GM12873 (cell line): ENCODE measurements around the gene UBASH3B.

Source experiments
- TF ChIP-seq, protein P1 (sequence below): IDR thresholded peaks from 2 replicates; pipeline ENCODE4 v1.5.1; 2012; ENCODE audit warnings: low read depth, mild to moderate bottlenecking, moderate library complexity, low read length, control low read depth; ENCODE audit not compliant: insufficient read depth; ENCODE audit errors: missing control alignments

Gene UBASH3B

DNA sequence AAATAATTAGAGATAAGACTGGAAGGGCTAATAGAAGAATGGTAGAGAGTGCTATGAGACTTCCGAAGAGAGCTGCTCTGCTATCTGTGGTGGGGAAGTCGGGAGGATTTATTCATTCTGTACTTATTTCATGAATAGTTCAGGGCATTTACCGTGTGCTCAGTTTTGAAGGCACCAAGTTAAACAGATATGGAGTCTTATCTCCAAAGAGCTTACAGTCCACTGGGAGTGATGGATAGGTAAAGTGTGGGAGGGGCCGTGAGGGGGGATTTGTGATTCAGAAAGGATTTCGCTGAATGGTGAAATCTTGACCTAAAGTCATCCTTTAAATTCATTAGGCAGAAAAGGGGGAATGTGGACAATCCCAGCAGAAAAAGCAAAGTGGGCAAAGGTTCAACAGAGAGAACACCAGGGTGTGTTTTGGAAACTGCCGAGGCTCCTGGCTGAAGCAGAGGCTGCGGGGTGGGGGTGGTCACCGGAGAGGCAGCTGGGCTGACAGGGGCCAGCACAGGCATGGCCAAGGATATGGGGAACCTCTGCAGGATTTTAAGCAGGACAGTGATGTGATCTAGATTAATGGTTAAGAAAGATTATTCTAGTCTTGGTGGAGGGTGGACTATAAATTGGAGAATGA lies 91.2 kb downstream of the UBASH3B start:
- TF ChIP-seq, protein P1, sequence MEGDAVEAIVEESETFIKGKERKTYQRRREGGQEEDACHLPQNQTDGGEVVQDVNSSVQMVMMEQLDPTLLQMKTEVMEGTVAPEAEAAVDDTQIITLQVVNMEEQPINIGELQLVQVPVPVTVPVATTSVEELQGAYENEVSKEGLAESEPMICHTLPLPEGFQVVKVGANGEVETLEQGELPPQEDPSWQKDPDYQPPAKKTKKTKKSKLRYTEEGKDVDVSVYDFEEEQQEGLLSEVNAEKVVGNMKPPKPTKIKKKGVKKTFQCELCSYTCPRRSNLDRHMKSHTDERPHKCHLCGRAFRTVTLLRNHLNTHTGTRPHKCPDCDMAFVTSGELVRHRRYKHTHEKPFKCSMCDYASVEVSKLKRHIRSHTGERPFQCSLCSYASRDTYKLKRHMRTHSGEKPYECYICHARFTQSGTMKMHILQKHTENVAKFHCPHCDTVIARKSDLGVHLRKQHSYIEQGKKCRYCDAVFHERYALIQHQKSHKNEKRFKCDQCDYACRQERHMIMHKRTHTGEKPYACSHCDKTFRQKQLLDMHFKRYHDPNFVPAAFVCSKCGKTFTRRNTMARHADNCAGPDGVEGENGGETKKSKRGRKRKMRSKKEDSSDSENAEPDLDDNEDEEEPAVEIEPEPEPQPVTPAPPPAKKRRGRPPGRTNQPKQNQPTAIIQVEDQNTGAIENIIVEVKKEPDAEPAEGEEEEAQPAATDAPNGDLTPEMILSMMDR = no peak

DNA sequence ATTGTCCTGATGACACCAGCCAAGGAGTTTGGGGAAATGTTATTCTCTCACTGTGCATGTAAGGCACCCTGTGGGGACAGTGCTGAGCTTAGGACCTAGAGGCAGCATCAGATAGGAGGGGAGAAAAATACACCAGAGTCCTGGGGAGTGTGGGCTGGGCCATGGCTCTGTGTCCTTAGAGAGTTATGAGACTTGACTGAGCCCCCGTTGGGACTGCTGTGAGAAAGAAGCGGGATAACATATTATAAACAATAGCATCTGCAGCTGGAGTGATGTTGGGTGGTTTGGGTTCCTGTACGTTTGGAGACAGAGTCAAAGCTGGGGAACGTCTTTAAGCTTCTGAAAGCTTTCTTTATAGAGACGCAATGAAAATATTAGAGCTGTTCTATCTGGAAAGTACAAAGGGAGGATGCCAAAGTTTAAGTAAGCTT lies 91.8 kb downstream of the UBASH3B start:
- TF ChIP-seq, protein P1 = no peak

DNA sequence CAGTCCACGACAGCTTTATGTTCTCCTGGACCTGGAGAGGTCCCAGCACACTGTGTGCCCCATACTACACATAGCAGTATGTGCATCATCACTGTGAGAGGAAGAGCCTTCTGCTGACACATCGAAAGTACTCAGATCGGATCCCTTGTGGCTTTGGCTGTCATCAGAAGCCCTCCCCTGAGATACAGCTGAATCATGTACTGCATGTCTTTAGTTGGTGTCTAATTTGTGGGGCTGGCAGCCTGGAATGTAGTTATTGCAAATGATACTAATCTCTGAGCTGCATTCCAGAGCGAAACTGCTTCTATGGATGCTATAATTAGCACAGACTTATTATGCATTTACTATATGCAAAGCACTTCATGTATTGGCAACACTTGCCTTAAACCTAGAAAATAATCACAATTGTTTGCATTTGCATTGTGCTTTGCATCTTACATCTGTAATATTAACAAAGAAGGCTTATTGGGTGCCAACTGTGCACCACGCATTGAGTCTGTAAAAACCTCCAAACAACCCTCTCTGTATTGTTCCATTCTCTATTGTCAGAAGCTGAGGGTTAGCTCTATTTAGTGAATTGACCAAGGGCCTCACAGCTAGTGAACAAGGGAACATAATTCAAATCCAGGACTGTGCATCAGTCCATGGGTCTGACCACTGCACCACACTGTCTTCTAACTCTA lies 93.6 kb downstream of the UBASH3B start:
- TF ChIP-seq, protein P1 = no peak

DNA sequence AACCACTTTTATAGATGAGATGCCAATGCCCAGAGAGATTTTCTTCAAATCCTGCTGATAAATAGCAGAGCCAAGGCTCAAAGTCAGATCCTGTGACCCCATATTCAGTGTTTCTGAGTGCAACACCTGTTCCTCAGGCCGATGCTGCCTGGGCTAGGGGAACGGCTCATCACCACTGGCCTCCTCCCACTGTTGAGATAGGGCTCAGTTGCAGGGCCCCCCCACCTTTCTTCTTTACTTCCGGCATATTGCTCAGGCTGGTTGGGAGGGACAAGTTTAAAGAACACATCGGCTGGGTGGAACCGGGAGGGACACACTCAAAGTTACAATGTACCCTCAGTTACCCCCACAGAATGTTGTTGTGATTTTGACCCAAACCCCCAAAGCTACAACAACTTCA lies 94.5 kb downstream of the UBASH3B start:
- TF ChIP-seq, protein P1 = no peak

DNA sequence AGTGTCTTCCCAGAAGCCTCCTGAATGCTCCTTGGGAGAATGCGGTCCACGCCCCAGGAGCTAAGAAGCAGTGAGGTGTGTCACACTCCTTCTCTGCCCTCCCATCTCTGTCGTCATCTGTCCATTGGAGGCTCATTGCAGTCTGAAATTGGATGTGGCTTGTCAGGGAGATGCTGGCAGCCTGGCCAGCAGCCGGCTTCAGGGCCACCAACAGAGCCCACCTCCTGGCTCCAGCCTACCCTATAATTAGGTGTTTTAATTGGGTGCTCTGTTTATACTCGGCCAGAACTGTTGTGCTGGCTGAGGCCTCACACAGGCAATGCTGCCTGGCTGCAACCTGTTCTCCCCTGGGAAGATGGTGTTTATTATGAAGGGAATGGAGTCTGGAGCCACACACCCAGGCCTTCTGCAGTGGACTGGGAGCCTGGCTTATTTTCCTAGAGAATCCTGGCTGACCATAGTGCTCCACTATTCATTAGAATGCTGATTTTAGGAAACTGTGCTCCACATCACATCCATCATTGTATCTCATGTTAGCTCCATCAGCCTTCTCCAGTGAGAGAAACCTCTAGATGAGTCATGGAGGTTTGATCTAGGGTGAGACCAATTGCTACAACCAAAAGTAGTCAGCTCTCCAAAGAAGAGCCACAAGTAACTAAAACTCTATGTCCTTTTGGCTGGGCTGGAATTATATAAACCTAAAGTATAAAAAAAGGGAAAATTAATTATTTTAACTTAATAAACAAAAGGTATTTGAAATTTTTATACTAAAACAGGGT lies 96.0 kb downstream of the UBASH3B start:
- TF ChIP-seq, protein P1 = no peak

DNA sequence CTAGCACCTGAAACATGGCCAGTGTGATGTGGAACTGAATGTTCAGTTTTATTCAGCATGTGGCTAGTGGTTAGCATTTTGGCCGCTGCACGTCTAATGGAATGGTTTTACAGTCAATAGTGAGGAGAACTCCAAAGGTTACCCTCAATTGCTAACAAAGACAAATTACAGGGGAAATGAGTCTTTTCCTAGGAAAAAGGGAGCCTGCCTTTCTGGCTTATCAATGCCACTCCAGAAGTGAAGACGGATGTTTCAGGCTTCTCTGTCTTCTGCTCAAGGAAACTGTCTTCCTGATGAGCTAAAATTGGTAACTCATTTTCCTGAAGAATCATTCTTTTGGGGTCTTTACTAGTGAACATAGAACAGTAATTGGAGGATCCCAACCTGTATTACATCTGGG lies 98.5 kb downstream of the UBASH3B start:
- TF ChIP-seq, protein P1 = no peak
